Measurements from ENCODE around the gene SCN4B. TPM values are rescaled to one million over a fixed set of nuclear protein-coding genes. Genes with fewer than 3 reads are reported as not detected.

SCN4B gene
- total RNA-seq, 1 donor from 2014 or later = 1.4 TPM

GRCh38 chr11:118129471-118130172, 23.0 kb downstream of the SCN4B start:
- no peak for DNase-seq (ENCODE audit: low spot score)

- DNase-seq (ENCODE audit: low spot score) = no peak
These were observed 23.7 kb downstream of the SCN4B start for GRCh38 chr11:118128721-118129470.

GRCh38 chr11:118128310-118128709, 24.3 kb downstream of the SCN4B start:
- no peak for DNase-seq (ENCODE audit: low spot score)

GRCh38 chr11:118126082-118126838, 26.4 kb downstream of the SCN4B start:
- DNase-seq (ENCODE audit: low spot score) = no peak

GRCh38 chr11:118124929-118125535, 27.6 kb downstream of the SCN4B start:
- no peak for DNase-seq (ENCODE audit: low spot score)

- DNase-seq (ENCODE audit: low spot score) = no peak
These were observed 31.8 kb downstream of the SCN4B start for GRCh38 chr11:118120793-118121192.

- DNase-seq (ENCODE audit: low spot score) = no peak
These were observed 34.6 kb downstream of the SCN4B start for GRCh38 chr11:118117790-118118601.

- no peak for DNase-seq (ENCODE audit: low spot score)
These were observed 37.6 kb downstream of the SCN4B start for GRCh38 chr11:118115048-118115447.

- DNase-seq (ENCODE audit: low spot score) = no peak
These were observed 38.4 kb downstream of the SCN4B start for GRCh38 chr11:118114266-118114665.

GRCh38 chr11:118112711-118113430, 39.8 kb downstream of the SCN4B start:
- DNase-seq (ENCODE audit: low spot score) = no peak

GRCh38 chr11:118111744-118112035, 40.9 kb downstream of the SCN4B start:
- DNase-seq (ENCODE audit: low spot score) = no peak

- DNase-seq (ENCODE audit: low spot score) = no peak
These were observed 41.4 kb downstream of the SCN4B start for GRCh38 chr11:118111019-118111743.

GRCh38 chr11:118109231-118109630, 43.4 kb downstream of the SCN4B start:
- DNase-seq (ENCODE audit: low spot score) = no peak

- no peak for DNase-seq (ENCODE audit: low spot score)
These were observed 44.1 kb downstream of the SCN4B start for GRCh38 chr11:118108513-118108912.

GRCh38 chr11:118106789-118107335, 45.8 kb downstream of the SCN4B start:
- no peak for DNase-seq (ENCODE audit: low spot score)

- DNase-seq (ENCODE audit: low spot score) = no peak
These were observed 46.8 kb downstream of the SCN4B start for GRCh38 chr11:118105657-118106305.

- no peak for DNase-seq (ENCODE audit: low spot score)
These were observed 48.1 kb downstream of the SCN4B start for GRCh38 chr11:118104491-118104890.

GRCh38 chr11:118102721-118103261, 49.8 kb downstream of the SCN4B start:
- DNase-seq (ENCODE audit: low spot score) = no peak

- DNase-seq (ENCODE audit: low spot score) = no peak
These were observed 51.9 kb downstream of the SCN4B start for GRCh38 chr11:118100691-118101232.

Data from ureter (tissue), 1 donor.